Measurements from ENCODE around the gene SPEF1. TPM values are rescaled to one million over a fixed set of nuclear protein-coding genes. Genes with fewer than 3 reads are reported as not detected.

SPEF1 gene
- total RNA-seq, 4 donors from 2014 or later = not detected

DNA sequence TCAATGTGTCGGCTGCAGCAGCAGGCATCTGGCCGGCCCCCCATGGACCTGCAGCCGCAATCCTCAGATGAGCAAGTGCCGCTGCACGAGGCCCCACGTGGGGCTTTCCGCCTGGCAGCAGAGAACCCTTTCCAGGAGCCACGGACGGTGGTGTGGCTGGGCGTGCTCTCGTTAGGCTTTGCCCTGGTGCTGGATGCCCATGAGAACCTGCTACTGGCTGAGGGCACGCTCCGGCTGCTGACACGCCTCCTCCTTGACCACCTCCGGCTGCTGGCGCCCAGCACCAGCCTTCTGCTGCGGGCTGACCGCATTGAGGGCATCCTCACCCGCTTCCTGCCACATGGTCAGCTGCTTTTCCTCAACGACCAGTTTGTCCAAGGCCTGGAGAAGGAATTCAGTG lies 42.6 kb upstream of the SPEF1 start:
- TF ChIP-seq, protein P1, sequence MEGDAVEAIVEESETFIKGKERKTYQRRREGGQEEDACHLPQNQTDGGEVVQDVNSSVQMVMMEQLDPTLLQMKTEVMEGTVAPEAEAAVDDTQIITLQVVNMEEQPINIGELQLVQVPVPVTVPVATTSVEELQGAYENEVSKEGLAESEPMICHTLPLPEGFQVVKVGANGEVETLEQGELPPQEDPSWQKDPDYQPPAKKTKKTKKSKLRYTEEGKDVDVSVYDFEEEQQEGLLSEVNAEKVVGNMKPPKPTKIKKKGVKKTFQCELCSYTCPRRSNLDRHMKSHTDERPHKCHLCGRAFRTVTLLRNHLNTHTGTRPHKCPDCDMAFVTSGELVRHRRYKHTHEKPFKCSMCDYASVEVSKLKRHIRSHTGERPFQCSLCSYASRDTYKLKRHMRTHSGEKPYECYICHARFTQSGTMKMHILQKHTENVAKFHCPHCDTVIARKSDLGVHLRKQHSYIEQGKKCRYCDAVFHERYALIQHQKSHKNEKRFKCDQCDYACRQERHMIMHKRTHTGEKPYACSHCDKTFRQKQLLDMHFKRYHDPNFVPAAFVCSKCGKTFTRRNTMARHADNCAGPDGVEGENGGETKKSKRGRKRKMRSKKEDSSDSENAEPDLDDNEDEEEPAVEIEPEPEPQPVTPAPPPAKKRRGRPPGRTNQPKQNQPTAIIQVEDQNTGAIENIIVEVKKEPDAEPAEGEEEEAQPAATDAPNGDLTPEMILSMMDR (IDR thresholded peaks at IDR 0.05 in 4 of 5, conservative IDR thresholded peaks at IDR 0.05 in 1 of 5) = no peak
- TF ChIP-seq POLR2A (IDR thresholded peaks at IDR 0.05) = no peak
- intact Hi-C loops (cut with DNase I; ENCODE audit: low total_unique reads) = no loop called here
- peaks cover 15 to 16% of the 10 kb centered on the region in 2 donors for H3K4me1 ChIP-seq

DNA sequence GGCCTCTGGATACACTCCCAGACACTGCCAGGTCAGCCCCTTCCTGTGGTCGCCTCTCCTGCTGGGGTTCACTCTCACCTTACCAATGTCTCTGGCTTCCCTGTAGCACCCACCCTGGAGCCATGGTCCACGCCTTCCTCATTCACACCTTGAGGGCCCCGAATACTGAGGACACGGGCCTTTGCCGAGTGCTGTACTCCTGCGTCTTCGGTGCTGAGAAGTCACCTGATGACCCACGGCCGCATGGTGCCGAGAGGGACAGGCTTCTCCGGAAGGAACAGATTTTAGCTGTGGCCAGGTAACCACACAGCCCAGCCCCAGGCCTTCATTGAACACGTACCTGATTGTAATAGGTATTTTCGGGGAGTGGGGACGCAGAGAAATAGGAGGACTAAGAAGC lies 40.7 kb upstream of the SPEF1 start:
- H3K9me3 ChIP-seq = no peaks in the 10 kb centered on the region
- H3K27me3 ChIP-seq = no peaks in the 10 kb centered on the region
- TF ChIP-seq, protein P1 (IDR thresholded peaks at IDR 0.05 in 4 of 5, conservative IDR thresholded peaks at IDR 0.05 in 1 of 5) = no peak
- TF ChIP-seq POLR2A (IDR thresholded peaks at IDR 0.05) = no peak
- in situ Hi-C loops (cut with MboI; ENCODE audit: low sequenced_read_pairs in 4 of 4) (no loop called here), intact Hi-C loops (cut with DNase I; ENCODE audit: low total_unique reads) (loop anchor here (2.0 kb wide), 1 partner anchor 67 kb away; the partner anchor contains the start of gene PANK2)
- no peak for ATAC-seq
- no peak overlapping the region for H3K4me3 ChIP-seq
- H3K27ac ChIP-seq = peak overlapping the region; percentile 89 to 98 (median 96)
- H3K36me3 ChIP-seq = peaks cover 0 to 37% of the 10 kb centered on the region in 2 donors
- DNase-seq = no peak
- peaks cover 19 to 23% of the 10 kb centered on the region in 2 donors for H3K4me1 ChIP-seq

More for the DNA sequence above, 42.6 kb upstream of the SPEF1 start:
- no peak overlapping the region for H3K4me3 ChIP-seq
- H3K9me3 ChIP-seq = no peaks in the 10 kb centered on the region
- ATAC-seq (no peak), DNase-seq (no peak)
- in situ Hi-C loops (cut with MboI; ENCODE audit: low sequenced_read_pairs in 4 of 4) = no loop called here
- H3K27me3 ChIP-seq = no peaks in the 10 kb centered on the region
- H3K27ac ChIP-seq = no peak overlapping the region
- peaks cover 0 to 43% of the 10 kb centered on the region in 2 donors for H3K36me3 ChIP-seq

DNA sequence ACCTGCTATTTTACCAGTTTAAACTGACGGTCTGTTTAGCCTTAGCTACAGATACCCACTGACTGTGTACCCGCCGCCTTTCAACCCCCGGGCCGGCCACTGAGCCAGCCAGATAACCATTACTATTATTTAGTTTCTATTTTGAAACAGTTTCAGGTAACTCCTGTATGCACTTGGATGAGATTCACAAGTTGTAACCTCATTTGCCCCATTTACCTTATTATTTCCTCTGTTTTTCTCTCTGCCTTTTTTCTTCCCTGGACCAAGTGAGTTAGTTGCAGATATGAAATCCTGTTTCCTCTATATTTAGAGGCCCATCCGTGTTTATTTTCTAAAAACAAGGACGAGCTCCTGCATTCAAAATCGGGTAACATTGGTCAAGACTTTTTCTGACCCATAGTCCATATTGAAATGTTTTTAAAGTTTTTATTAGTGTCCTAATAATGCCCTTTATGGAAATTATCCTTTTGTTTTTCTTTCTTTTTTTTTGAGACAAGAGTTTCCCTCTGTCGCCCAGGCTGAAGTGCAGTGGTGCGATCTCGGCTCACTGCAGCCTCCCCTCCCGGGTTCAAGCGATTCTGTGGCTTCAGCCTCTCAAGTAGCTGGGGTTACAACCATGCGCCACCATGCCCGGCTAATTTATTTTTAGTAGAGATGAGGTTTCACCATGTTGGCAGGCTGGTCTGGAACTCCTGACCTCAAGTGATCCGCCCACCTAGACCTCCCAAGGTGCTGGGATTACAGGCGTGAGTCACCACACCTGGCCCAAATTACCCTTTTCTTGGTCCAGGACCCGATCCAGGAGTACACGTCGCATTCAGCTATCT lies 39.9 kb upstream of the SPEF1 start:
- H3K4me1 ChIP-seq = peaks cover 19 to 23% of the 10 kb centered on the region in 2 donors
- peak in 1 of 2 donors; percentile 53 for TF ChIP-seq POLR2A (IDR thresholded peaks at IDR 0.05)
- TF ChIP-seq, protein P1 (IDR thresholded peaks at IDR 0.05 in 4 of 5, conservative IDR thresholded peaks at IDR 0.05 in 1 of 5) = no peak
- peak overlapping the region; percentile 64 to 75 (median 66) for H3K4me3 ChIP-seq
- H3K9me3 ChIP-seq = no peaks in the 10 kb centered on the region
- in situ Hi-C loops (cut with MboI; ENCODE audit: low sequenced_read_pairs in 4 of 4) (no loop called here), intact Hi-C loops (cut with DNase I; ENCODE audit: low total_unique reads) (loop anchor here (1.0 to 2.0 kb wide), 6 partner anchors 25 to 145 kb away; partner anchors contain the start of genes CDC25B, CENPB, MAVS and PANK2)
- no peaks in the 10 kb centered on the region for H3K27me3 ChIP-seq
- DNase-seq = peak; percentile 48 to 85
- ATAC-seq = peak; percentile 19 to 40
- peaks cover 0 to 32% of the 10 kb centered on the region in 2 donors for H3K36me3 ChIP-seq
- peak overlapping the region; percentile 89 to 98 (median 96) for H3K27ac ChIP-seq

DNA sequence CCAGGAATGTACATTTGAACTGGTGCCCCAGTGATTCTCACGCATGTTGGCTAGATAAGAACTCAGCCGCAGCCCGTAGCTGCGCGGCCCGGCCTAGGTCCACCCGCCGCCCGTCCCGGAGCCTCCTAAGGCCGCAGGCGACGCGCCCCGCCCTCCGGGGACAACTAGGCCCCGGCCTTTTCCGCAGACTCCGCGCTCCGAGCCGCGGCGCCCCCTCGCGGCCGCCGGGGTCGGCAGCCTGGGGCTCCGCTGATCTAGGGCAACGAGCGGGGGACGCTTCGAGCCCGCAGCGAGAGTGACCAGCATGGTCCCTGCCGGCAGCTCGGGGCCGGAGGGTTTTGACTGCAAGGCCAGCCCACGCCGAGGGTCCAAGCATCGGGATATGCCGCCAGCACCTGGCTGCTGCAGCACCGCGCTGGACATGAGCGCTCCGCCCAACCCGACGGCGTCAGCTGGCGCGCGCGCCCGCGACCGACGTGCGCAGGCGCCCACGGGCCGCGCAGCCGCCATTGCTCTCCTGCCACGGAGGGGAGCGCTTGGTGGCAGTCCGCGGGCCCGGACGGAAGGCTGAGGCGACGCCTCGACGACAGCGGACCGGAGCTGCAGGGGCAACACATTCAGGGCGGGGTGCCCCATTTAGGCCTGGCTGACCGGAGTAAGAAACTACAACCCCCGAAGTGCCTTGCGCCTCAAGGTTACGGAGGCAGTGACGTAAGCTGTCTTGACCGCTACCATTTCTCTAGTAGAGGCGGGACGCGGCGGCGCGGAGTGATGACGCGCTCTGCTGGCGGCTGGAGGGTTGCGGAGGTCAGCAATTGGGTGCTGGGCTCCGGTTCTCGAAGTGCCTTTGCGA lies 39.0 kb upstream of the SPEF1 start, which contains the start of gene AP5S1:
AP5S1 (plus strand) TSS at position 500 of the 853 bp plus-strand sequence. CDS start 1,571 bp downstream, outside the sequence.
- Histone ChIP-seq H3K4me1 (peaks cover 19 to 23% of the 10 kb centered on the region in 2 donors), H3K27me3 (no peaks in the 10 kb centered on the region), H3K27ac (peak within 1 kb of the TSS; percentile 89 to 98 (median 96)), H3K36me3 (peaks cover 0 to 32% of the 10 kb centered on the region in 2 donors), H3K9me3 (no peaks in the 10 kb centered on the region), H3K4me3 (peak within 1 kb of the TSS; percentile 64 to 75 (median 66))
- in situ Hi-C loops (cut with MboI; ENCODE audit: low sequenced_read_pairs in 4 of 4) (no loop called here), intact Hi-C loops (cut with DNase I; ENCODE audit: low total_unique reads) (loop anchor here (1.0 to 2.0 kb wide), 6 partner anchors 24 to 144 kb away; partner anchors contain the start of genes CDC25B, CENPB, MAVS and PANK2)
- ATAC-seq (peak; percentile 87 to 92), DNase-seq (peak; percentile 96 to 98)
- TF ChIP-seq POLR2A (IDR thresholded peaks at IDR 0.05) = peak; percentile 43 to 60
- TF ChIP-seq, protein P1 (IDR thresholded peaks at IDR 0.05 in 4 of 5, conservative IDR thresholded peaks at IDR 0.05 in 1 of 5) = peak; percentile 92 to 100 (median 100)

Measured in gastrocnemius medialis (tissue), 4 donors.